ENCODE data around the gene CYP2A13. TPM values are rescaled to one million over a fixed set of nuclear protein-coding genes. Genes with fewer than 3 reads are reported as not detected.

Gene CYP2A13
- total and polyA plus RNA-seq, 10 of the 15 experiments (the other 5 are each of a cell fraction or from before 2014, with no cell fraction given), result not detected

- TF ChIP-seq USF1 (IDR thresholded peaks at IDR 0.05; ENCODE audit: borderline replicate concordance, extremely low read length, insufficient read depth, low read depth, low read length) (no peak), TCF3 (IDR thresholded peaks at IDR 0.05; ENCODE audit: borderline replicate concordance, insufficient read depth, low read depth, low read length) (no peak), NR2C2 (IDR thresholded peaks at IDR 0.05; ENCODE audit: borderline replicate concordance, control insufficient read depth, insufficient read length, low read depth) (no peak)
Measured at GRCh38 chr19:41097302-41097701, 9.1 kb downstream of the CYP2A13 start (continued).

- POLR2A ChIA-PET, result no interaction called here
- 5% methylated on average over 5 of the region's 5 CpGs for WGBS (ENCODE audit: insufficient coverage, insufficient replicate concordance, low lambda C conversion rate, missing lambda C conversion rate)
- H3K4me3 ChIP-seq, result no peak overlapping the region
- H3K4me2 ChIP-seq (ENCODE audit: control insufficient read depth, insufficient read depth), result no peak overlapping the region
- H3K36me3 ChIP-seq (ENCODE audit: control insufficient read depth in 2 of 2, insufficient read depth in 2 of 2, low read length in 1 of 2), result no peaks in the 10 kb centered on the region
- in situ Hi-C loops (cut with MboI), result no loop called here
- H3K9me3 ChIP-seq (replicated peaks; ENCODE audit: control insufficient read depth, insufficient read depth, low read length), result no peaks in the 10 kb centered on the region; the same call in 2 of the 3 replicates
- no peaks in the 10 kb centered on the region for H4K20me1 ChIP-seq (ENCODE audit: control insufficient read depth, insufficient read depth)
- no peak overlapping the region for H3K27ac ChIP-seq (ENCODE audit: control insufficient read depth, insufficient read depth)
- no peak for ATAC-seq
- FAIRE-seq, result no peak
- RAD21 ChIA-PET (ENCODE audit: unreplicated experiment), result no interaction called here
- intact Hi-C loops (cut with micrococcal nuclease; ENCODE audit: unreplicated experiment), result no loop called here
- no peaks in the 10 kb centered on the region for H3K79me2 ChIP-seq (ENCODE audit: control insufficient read depth, insufficient read depth, low read length)
- no peak overlapping the region for H3K9ac ChIP-seq (ENCODE audit: control insufficient read depth, insufficient read depth, low read length)
- no peak overlapping the region for H2AFZ ChIP-seq (ENCODE audit: control insufficient read depth, low read depth, low read length)
- H3K4me1 ChIP-seq (ENCODE audit: control insufficient read depth, insufficient read depth, low read length), result no peaks in the 10 kb centered on the region
- CTCF ChIA-PET, result no interaction called here
- no peak for DNase-seq (ENCODE audit: low read depth, low spot score)
- BruUV-seq (replicated peaks), result no TSS peak
- TF ChIP-seq LARP7 (IDR thresholded peaks at IDR 0.05) (no peak), POLR2AphosphoS5 (IDR thresholded peaks at IDR 0.05; ENCODE audit: low read length) (no peak), EGR1 (IDR thresholded peaks at IDR 0.05; ENCODE audit: borderline replicate concordance in 1 of 2, low read depth in 2 of 2, low read length in 2 of 2) (no peak), SREBF1 (IDR thresholded peaks at IDR 0.05; ENCODE audit: low read length) (no peak), IRF3 (IDR thresholded peaks at IDR 0.05) (no peak), RAD51 (IDR thresholded peaks at IDR 0.05) (no peak), ELK1 (IDR thresholded peaks at IDR 0.05; ENCODE audit: low read depth, low read length) (no peak), SIX5 (IDR thresholded peaks at IDR 0.05; ENCODE audit: low read depth, low read length, severe bottlenecking) (no peak), FOXK2 (IDR thresholded peaks at IDR 0.05) (no peak), DPF2 (IDR thresholded peaks at IDR 0.05) (no peak), NR2F1 (conservative IDR thresholded peaks at IDR 0.05) (no peak), IKZF2 (IDR thresholded peaks at IDR 0.05) (no peak), MEF2B (IDR thresholded peaks at IDR 0.05; ENCODE audit: partially characterized antibody, poor library complexity, severe bottlenecking) (no peak), ESRRA (IDR thresholded peaks at IDR 0.05; ENCODE audit: low read length) (no peak), NFYB (IDR thresholded peaks at IDR 0.05; ENCODE audit: insufficient read depth, low read depth, low read length) (no peak)
- TF ChIP-seq, protein P1, sequence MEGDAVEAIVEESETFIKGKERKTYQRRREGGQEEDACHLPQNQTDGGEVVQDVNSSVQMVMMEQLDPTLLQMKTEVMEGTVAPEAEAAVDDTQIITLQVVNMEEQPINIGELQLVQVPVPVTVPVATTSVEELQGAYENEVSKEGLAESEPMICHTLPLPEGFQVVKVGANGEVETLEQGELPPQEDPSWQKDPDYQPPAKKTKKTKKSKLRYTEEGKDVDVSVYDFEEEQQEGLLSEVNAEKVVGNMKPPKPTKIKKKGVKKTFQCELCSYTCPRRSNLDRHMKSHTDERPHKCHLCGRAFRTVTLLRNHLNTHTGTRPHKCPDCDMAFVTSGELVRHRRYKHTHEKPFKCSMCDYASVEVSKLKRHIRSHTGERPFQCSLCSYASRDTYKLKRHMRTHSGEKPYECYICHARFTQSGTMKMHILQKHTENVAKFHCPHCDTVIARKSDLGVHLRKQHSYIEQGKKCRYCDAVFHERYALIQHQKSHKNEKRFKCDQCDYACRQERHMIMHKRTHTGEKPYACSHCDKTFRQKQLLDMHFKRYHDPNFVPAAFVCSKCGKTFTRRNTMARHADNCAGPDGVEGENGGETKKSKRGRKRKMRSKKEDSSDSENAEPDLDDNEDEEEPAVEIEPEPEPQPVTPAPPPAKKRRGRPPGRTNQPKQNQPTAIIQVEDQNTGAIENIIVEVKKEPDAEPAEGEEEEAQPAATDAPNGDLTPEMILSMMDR (IDR thresholded peaks at IDR 0.05 in 2 of 3, conservative IDR thresholded peaks at IDR 0.05 in 1 of 3; ENCODE audit: control insufficient read depth in 2 of 3, extremely low read depth in 1 of 3, insufficient read depth in 1 of 3, low read depth in 3 of 3, low read length in 3 of 3), result no peak
- SMC1A ChIA-PET (ENCODE audit: uncharacterized antibody, unreplicated experiment), result no interaction called here
- no peaks in the 10 kb centered on the region for H3K27me3 ChIP-seq (replicated peaks in 1 of 2; ENCODE audit: control insufficient read depth in 2 of 2, insufficient read depth in 2 of 2, low read length in 1 of 2)
Measured at GRCh38 chr19:41098762-41099161, 10.5 kb downstream of the CYP2A13 start.
